HepG2 (cell line): ENCODE data around the gene FAM20A. TPM values are rescaled to one million over a fixed set of nuclear protein-coding genes. Genes with fewer than 3 reads are reported as not detected.

Experiments
- ATAC-seq: fragments of 200-7000 bp; cut with Tn5 transposase; 3 replicates; pipeline ENCODE4 v1.9.1; 2020; ENCODE audit warnings: mild to moderate bottlenecking, moderate library complexity
- BruUV-seq: library from RNA; stranded (reverse); fragments of 400-500 nt; replicated peaks from 2 replicates; lab custom pipeline; 2021; lab: Mats Ljungman, UMichigan
- CTCF ChIA-PET: fragments of 300-600 bp; formaldehyde crosslinking; extraction: SDS; loops from one replicate; lab custom pipeline; 2021; ENCODE audit warnings: low total read pairs, inconsistent platforms, low intra/inter-chr PET ratio; lab: Yijun Ruan, JAX
- POLR2A ChIA-PET: fragments of 350-600 bp; sonication (Branson Sonifier 250); formaldehyde crosslinking; loops from one replicate; lab custom pipeline; 2020; ENCODE audit warnings: antibody characterized with exemption, inconsistent platforms; lab: Yijun Ruan, JAX
- DNase-seq: peaks from one replicate; pipeline ENCODE4 v3.0.0-alpha.2; 2015; ENCODE audit warnings: low spot score
- FAIRE-seq: peaks from 3 replicates; lab custom pipeline; 2011; peaks lifted over from hg19 to GRCh38; lab: Jason Lieb, UNC
- H2AFZ ChIP-seq: one replicate; pipeline ENCODE4 v1.6.1; 2011; ENCODE audit warnings: low read length, inconsistent platforms
- H3K27ac ChIP-seq: fragments of 300-600 bp; 3 replicates; pipeline ENCODE4 v1.8.0; 2011; ENCODE audit warnings: mixed run types, mild to moderate bottlenecking, mixed read lengths, low read length, inconsistent platforms; ENCODE audit not compliant: insufficient read depth; ENCODE audit errors: extremely low read length
- H3K27me3 ChIP-seq, 2 experiments: fragments of 200-600 bp in 1 of 2; 2 replicates in 1 of 2; 3 replicates in 1 of 2; pipeline versions ENCODE4 v1.6.0 to v1.8.0; 2011; ENCODE audit warnings: low read length in 2 of 2, mild to moderate bottlenecking in 2 of 2, moderate library complexity in 2 of 2, inconsistent platforms in 1 of 2; ENCODE audit not compliant: insufficient read depth in 2 of 2, control insufficient read depth in 1 of 2
- H3K36me3 ChIP-seq, 2 experiments: fragments of 200-600 bp in 1 of 2; replicated peaks in 1 of 2; 2 replicates in 1 of 2; 3 replicates in 1 of 2; pipeline versions ENCODE4 v1.5.1 to v1.8.0; 2011; ENCODE audit warnings: low read length in 2 of 2, inconsistent platforms in 1 of 2; ENCODE audit not compliant: insufficient read depth in 2 of 2, control insufficient read depth in 1 of 2
- H3K4me1 ChIP-seq: 2 replicates; pipeline ENCODE4 v1.5.1; 2012; ENCODE audit warnings: low read length, inconsistent platforms; ENCODE audit not compliant: insufficient read depth
- H3K4me2 ChIP-seq: 2 replicates; pipeline ENCODE4 v1.6.0; 2011; ENCODE audit warnings: low read depth, low read length, inconsistent platforms
- H3K4me3 ChIP-seq, 3 experiments: fragments of 200-600 bp in 1 of 3; sonication (generic), shearing (Covaris generic) in 1 of 3; replicated peaks in 1 of 3; 2 replicates each; pipeline ENCODE4 v1.5.1; 2011 to 2016; ENCODE audit warnings: low read length in 3 of 3, inconsistent platforms in 2 of 3, low read depth in 2 of 3, mild to moderate bottlenecking in 2 of 3, control low read depth in 1 of 3, mixed read lengths in 1 of 3; ENCODE audit not compliant: insufficient read depth in 1 of 3
- H3K79me2 ChIP-seq: one replicate; pipeline ENCODE4 v1.6.1; 2011; ENCODE audit warnings: low read length, inconsistent platforms; ENCODE audit not compliant: insufficient read depth
- H3K9ac ChIP-seq: 2 replicates; pipeline ENCODE4 v1.6.0; 2011; ENCODE audit warnings: mild to moderate bottlenecking, low read depth, low read length, inconsistent platforms; ENCODE audit not compliant: insufficient read depth
- H3K9me3 ChIP-seq: 2 replicates; pipeline ENCODE4 v1.5.1; 2012; ENCODE audit warnings: mild to moderate bottlenecking, low read length
- H4K20me1 ChIP-seq: 2 replicates; pipeline ENCODE4 v1.6.0; 2011; ENCODE audit warnings: inconsistent platforms, mild to moderate bottlenecking, low read length, moderate library complexity; ENCODE audit not compliant: insufficient read depth
- KDM1A ChIP-seq: IDR thresholded peaks from 2 replicates; pipeline ENCODE4 v1.6.1; 2016; ENCODE audit warnings: missing compliant biosample characterization
- KLF13 ChIP-seq: sonication (generic); formaldehyde crosslinking; IDR thresholded peaks from 2 replicates; pipeline ENCODE4 v1.4.0; 2020; ENCODE audit warnings: mild to moderate bottlenecking, missing genetic modification reagents
- NRL ChIP-seq: sonication (generic); formaldehyde crosslinking; IDR thresholded peaks from 2 replicates; pipeline ENCODE4 v1.5.0; 2020; ENCODE audit warnings: missing genetic modification reagents, mild to moderate bottlenecking, moderate library complexity, borderline replicate concordance
- ZBTB20 ChIP-seq: sonication (generic); formaldehyde crosslinking; IDR thresholded peaks from 2 replicates; pipeline ENCODE4 v1.8.1; 2023; ENCODE audit warnings: missing genetic modification reagents, low read depth, mild to moderate bottlenecking, borderline replicate concordance
- ZMYM2 ChIP-seq: sonication (generic); formaldehyde crosslinking; IDR thresholded peaks from 2 replicates; pipeline ENCODE4 v1.8.0; 2022; ENCODE audit warnings: mild to moderate bottlenecking, missing genetic modification reagents
- ZMYM3 ChIP-seq: sonication (generic); formaldehyde crosslinking; IDR thresholded peaks from 2 replicates; pipeline ENCODE4 v1.5.1; 2020; ENCODE audit warnings: mild to moderate bottlenecking, missing genetic modification reagents
- ZNF607 ChIP-seq: sonication (generic); formaldehyde crosslinking; IDR thresholded peaks from 2 replicates; pipeline ENCODE4 v1.5.1; 2020; ENCODE audit warnings: missing genetic modification reagents, mild to moderate bottlenecking, borderline replicate concordance
- ZNF629 ChIP-seq: sonication (generic); formaldehyde crosslinking; conservative IDR thresholded peaks from 2 replicates; pipeline ENCODE4 v1.5.0; 2020; ENCODE audit warnings: missing genetic modification reagents
- ZNF652 ChIP-seq: IDR thresholded peaks from 2 replicates; pipeline ENCODE4 v1.6.1; 2016; ENCODE audit warnings: low read depth, borderline replicate concordance
- WGBS: methylation state at CpG from one replicate; pipeline ENCODE4 v1.1.6; 2017; ENCODE audit warnings: low lambda C conversion rate; 5-methylcytosine and 5-hydroxymethylcytosine counted together
- in situ Hi-C: cut with HindIII; loops from 2 replicates; pipeline ENCODE4 v1.10.0; 2017; ENCODE audit warnings: low pct_unique_long_range_greater_than_20kb; ENCODE audit not compliant: extremely low pct_ligation_motif_present
- intact Hi-C: fragments of 100-400 bp; cut with micrococcal nuclease; formaldehyde crosslinking; loops from one replicate; pipeline ENCODE4 v1.10.0; 2022; ENCODE audit not compliant: unreplicated experiment
- polyA plus RNA-seq, 8 experiments: library from polyadenylated mRNA; depleted of rRNA in 3 of 8; stranded (reverse) in 7 of 8; unstranded in 1 of 8; fragments of >200 nt; fragmentation: Illumina TruSeq in 4 of 8; extraction: Trizol in 4 of 8; gene quantifications; 2 replicates each; pipeline versions ENCODE4 v1.2.1 to v1.2.3, GENCODE V29; 2011 to 2016; ENCODE audit warnings: low read depth in 4 of 8, missing spikeins in 1 of 8, mixed read lengths in 1 of 8; ENCODE audit not compliant: insufficient read depth in 1 of 8
- total RNA-seq, 5 experiments: library from RNA; depleted of rRNA; stranded (reverse); fragments of >200 nt; fragmentation: Illumina TruSeq; extraction: Trizol; gene quantifications; 2 replicates each; pipeline ENCODE4 v1.2.3, GENCODE V29; 2016; ENCODE audit warnings: low read depth in 1 of 5
- TF ChIP-seq, protein P1 (sequence below): sonication (generic); formaldehyde crosslinking; conservative IDR thresholded peaks from 2 replicates; pipeline ENCODE4 v1.8.1; 2023; ENCODE audit warnings: missing genetic modification reagents

Gene FAM20A
- total and polyA plus RNA-seq, 2 of the 13 experiments (the other 11 are each of a cell fraction or from before 2014, with no cell fraction given): 9.3 to 20.7 TPM

DNA sequence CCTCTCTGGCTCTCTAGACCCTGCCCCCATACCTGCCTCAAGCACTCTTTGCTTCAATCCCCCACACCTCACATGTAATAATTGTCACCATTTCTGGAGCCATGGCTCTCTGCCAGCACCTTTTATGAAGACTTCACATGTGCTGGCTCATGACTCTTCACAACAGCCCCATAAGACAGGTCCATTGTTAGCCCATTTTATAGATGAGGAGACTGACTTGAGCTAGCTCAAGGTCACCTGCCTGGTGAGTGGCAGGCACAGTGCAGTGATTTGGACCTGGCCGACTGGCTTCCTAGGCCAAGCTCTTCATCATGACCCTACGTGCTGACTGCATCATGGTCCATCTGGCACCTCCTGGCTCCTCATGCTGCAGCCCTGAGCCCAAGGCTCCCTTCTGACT lies 25.0 kb downstream of the FAM20A start:
- DNase-seq: no peak
- 100% methylated on average over 2 of the region's 2 CpGs for WGBS
- POLR2A ChIA-PET: interaction anchor here (1.0 to 1.4 kb wide), 2 partner anchors 10 to 22 kb away, joined by 3 read pairs; no protein-coding TSS in a partner anchor
- no peaks in the 10 kb centered on the region for H3K27me3 ChIP-seq
- no peak for TF ChIP-seq ZNF607
- TF ChIP-seq, protein P1, sequence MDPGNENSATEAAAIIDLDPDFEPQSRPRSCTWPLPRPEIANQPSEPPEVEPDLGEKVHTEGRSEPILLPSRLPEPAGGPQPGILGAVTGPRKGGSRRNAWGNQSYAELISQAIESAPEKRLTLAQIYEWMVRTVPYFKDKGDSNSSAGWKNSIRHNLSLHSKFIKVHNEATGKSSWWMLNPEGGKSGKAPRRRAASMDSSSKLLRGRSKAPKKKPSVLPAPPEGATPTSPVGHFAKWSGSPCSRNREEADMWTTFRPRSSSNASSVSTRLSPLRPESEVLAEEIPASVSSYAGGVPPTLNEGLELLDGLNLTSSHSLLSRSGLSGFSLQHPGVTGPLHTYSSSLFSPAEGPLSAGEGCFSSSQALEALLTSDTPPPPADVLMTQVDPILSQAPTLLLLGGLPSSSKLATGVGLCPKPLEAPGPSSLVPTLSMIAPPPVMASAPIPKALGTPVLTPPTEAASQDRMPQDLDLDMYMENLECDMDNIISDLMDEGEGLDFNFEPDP (CRISPR knock-in tag): 0 out of 2 replicates have a peak, but pooled peaks have one; percentile 19
- TF ChIP-seq ZNF652: no peak
- no peak for TF ChIP-seq ZBTB20
- peak; percentile 75; the same call in 1 of the 2 replicates for TF ChIP-seq KDM1A
- 0 out of 2 replicates have a peak, but pooled peaks have one; percentile 34 for TF ChIP-seq NRL
- peak; percentile 93 for TF ChIP-seq ZNF629
- peak; percentile 79 for TF ChIP-seq ZMYM3 (CRISPR knock-in tag)
- TF ChIP-seq KLF13 (CRISPR knock-in tag): peak; percentile 37; the same call in 1 of the 2 replicates
- TF ChIP-seq ZMYM2: 0 out of 2 replicates have a peak, but pooled peaks have one; percentile 25
- TF ChIP-seq, all 625 proteins: peak for 7
- ATAC-seq (no peak), FAIRE-seq (no peak)
- H3K4me3 ChIP-seq: no peak overlapping the region
- no peak overlapping the region for H3K27ac ChIP-seq
- no peak overlapping the region for H3K4me2 ChIP-seq
- BruUV-seq: no TSS peak
- no peak overlapping the region for H3K9ac ChIP-seq
- H3K79me2 ChIP-seq: no peaks in the 10 kb centered on the region
- no peaks in the 10 kb centered on the region for H3K9me3 ChIP-seq
- CTCF ChIA-PET: no interaction called here
- no peaks in the 10 kb centered on the region for H4K20me1 ChIP-seq
- intact Hi-C loops (no loop called here), in situ Hi-C loops (loop anchor here (10.0 kb wide), 1 partner anchor 59 kb away; no protein-coding TSS in a partner anchor)
- H3K4me1 ChIP-seq: peaks cover 24% of the 10 kb centered on the region
- H3K36me3 ChIP-seq: no peaks in the 10 kb centered on the region; a peak in 1 of 5 replicates
- H2AFZ ChIP-seq: no peak overlapping the region
